ENCODE results near the gene ARL1. TPM values are rescaled to one million over a fixed set of nuclear protein-coding genes. Genes with fewer than 3 reads are reported as not detected.

The ARL1 gene
- total and polyA plus RNA-seq, 2 experiments from 2014 or later: 52.0 to 68.0 TPM

GRCh38 chr12:101351682-101352081, 55.9 kb downstream of the ARL1 start:
- peaks cover 5% of the 10 kb centered on the region for H3K4me1 ChIP-seq (ENCODE audit: low read depth)

DNA sequence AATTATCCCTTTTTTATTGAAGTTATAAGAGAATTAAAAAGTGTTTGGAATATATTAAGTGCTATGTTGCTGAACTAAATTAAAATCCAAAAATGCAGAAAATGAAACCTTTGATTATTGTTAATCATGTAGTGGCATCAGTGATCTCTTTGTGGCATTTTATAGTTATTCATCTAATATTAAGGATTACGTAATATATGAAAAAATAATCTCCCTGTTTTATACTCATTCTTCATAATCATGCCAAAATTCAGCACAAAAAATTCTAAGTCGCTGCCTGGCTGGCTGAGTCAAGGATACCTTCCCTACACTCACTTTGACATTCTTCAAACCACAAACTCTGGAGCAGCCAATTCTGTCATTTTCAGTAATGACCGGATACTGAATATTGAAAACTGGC, 63.7 kb downstream of the ARL1 start:
- Histone ChIP-seq H3K27me3 (no peaks in the 10 kb centered on the region), H3K4me3 (no peak overlapping the region), H3K27ac (no peak overlapping the region), H3K36me3 (peaks cover 32% of the 10 kb centered on the region), H3K9me3 (ENCODE audit: low read depth) (no peaks in the 10 kb centered on the region), H3K4me1 (ENCODE audit: low read depth) (no peaks in the 10 kb centered on the region)
- TF ChIP-seq CTCF (IDR thresholded peaks at IDR 0.05; ENCODE audit: low read depth, low read length): no peak
- DNase-seq (ENCODE audit: low read depth in 1 of 2, low spot score in 1 of 2): no peak

More at GRCh38 chr12:101351682-101352081, 55.9 kb downstream of the ARL1 start:
- Histone ChIP-seq H3K36me3 (peaks cover 16% of the 10 kb centered on the region), H3K9me3 (ENCODE audit: low read depth) (no peaks in the 10 kb centered on the region), H3K4me3 (no peak overlapping the region), H3K27me3 (no peaks in the 10 kb centered on the region), H3K27ac (no peak overlapping the region)
- DNase-seq (ENCODE audit: low read depth in 1 of 2, low spot score in 1 of 2): no peak
- TF ChIP-seq CTCF (IDR thresholded peaks at IDR 0.05; ENCODE audit: low read depth, low read length): no peak

Other genes with a start within 250 kb of the ARL1 start
- gene SLC5A8, start 197.5 kb downstream of the ARL1 start, total RNA-seq: not detected in 2 replicates
- gene SLC5A8, start 197.5 kb downstream of the ARL1 start, polyA plus RNA-seq: not detected in 2 replicates
- gene UTP20, start 127.7 kb downstream of the ARL1 start, total RNA-seq: 2.9 and 3.7 TPM in 2 replicates
- gene UTP20, start 127.7 kb downstream of the ARL1 start, polyA plus RNA-seq: 2.1 and 2.2 TPM in 2 replicates
- gene SPIC, start 67.6 kb upstream of the ARL1 start, total RNA-seq: not detected in 2 replicates
- not detected in 2 replicates for gene SPIC, start 67.6 kb upstream of the ARL1 start, polyA plus RNA-seq
- gene MYBPC1, start 187.2 kb upstream of the ARL1 start, total RNA-seq: not detected in 2 replicates
- not detected in 2 replicates for gene MYBPC1, start 187.2 kb upstream of the ARL1 start, polyA plus RNA-seq